Measurements from ENCODE around the gene CDC42BPA.

The CDC42BPA gene

DNA sequence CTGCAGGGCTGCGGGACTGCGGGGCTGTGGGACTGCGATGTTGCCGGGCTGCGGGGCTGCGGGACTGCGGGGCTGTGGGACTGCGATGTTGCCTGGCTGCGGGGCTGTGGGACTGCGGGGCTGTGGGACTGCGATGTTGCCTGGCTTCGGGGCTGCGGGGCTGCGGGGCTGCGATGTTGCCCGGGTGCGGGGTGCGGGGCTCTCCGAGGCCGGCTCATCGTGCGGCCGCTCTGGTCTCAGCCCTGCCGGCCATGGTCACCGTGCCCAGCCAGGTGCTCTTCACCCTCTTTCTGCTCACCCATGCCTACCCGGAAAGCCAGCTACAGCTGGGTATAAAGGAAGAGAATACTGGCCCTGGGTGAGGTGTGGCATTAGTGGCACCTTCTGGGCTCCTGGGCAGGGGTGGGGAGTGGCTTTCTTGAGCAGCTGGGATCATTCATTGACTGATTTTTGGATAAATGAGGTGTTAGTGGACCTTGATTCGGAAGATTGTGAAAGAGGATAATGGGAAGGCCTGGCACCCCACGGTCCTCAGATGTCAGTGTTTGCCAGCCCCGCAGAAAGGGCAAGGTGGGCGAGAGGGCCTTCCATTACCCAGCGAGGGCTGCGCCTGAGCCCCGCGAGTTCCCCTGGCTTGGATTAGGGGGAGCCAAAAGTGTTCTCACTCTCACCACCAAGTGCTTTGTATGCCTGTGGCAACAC is 341.9 kb downstream of the CDC42BPA start:
- no peak for DNase-seq

DNA sequence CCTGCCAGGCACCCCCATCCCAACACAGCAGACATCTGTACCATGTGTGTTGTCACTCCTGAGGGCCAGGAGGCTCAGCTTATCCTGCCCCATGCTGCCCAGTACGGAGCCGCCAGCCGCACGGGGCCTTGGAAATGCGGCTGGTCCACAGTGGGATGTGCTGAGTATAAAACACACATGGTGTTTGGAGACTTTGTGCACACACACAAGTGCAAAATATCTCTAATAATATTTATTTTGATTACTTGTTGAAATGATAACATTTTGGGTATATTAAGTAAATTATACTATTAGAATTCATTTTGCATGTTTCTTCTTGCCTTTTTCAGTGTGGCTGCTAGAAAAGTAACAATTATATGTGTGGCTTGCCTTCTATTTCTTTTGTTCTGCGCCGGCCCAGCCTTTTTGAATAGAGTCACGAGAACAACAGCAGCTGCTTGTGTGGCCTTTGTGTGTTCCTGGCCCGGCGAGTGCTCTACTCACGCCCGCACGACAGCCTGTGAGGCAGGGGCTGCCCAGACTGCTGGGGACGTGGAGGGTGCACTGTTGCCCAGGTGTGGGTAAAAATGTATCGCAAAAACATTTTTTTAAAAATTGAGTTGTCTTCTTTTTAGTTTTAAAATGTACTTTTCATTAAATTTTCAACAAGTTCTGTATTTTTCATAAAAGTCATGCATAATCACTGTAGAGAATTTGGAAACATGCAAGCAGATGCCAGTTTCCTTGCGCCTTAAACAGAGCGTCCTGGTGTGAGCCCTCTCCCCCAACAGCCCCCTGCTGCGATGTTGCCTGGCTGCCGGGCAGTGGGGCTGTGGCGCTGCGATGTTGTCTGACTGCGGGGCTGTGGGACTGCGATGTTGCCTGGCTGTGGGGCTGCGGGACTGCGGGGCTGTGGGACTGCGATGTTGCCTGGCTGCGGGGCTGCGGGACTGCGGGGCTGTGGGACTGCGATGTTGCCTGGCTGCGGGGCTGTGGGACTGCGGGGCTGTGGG is 342.7 kb downstream of the CDC42BPA start:
- DNase-seq: no peak

DNA sequence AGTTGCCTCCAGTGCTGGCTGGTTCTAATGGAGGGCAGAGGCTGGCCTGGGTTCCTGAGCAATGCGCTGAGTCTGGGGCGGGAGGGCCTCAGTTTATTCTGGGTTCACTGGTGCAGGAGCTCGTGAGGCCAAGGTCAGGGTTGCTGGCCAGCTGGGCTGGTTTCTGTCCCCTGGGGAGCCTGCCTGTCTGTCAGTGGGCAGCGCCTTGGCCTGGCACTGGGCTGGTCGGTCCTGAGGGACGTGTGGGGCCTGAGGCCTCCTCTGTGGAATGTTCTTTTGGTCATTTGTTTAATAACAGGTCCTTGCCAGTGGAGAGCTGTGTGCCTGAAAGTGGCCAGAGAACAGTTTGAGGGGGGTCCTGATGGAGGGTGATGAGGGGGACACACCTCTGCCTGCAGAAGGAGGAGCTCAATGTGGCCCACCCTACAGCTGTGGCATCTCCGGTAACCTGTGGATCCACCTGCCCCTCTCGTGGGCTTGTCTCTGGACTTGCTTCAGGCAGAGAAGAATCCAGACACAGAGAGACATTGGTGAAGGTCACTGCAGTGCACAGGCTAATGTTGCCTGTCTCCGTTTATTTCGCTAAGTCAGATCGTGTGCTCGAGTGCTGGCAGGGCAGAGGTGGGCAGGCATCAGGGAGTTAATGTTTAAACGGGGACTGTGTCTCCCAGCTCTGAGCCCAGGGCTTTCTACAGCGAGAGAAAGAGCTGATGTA is 343.6 kb downstream of the CDC42BPA start:
- DNase-seq: no peak

DNA sequence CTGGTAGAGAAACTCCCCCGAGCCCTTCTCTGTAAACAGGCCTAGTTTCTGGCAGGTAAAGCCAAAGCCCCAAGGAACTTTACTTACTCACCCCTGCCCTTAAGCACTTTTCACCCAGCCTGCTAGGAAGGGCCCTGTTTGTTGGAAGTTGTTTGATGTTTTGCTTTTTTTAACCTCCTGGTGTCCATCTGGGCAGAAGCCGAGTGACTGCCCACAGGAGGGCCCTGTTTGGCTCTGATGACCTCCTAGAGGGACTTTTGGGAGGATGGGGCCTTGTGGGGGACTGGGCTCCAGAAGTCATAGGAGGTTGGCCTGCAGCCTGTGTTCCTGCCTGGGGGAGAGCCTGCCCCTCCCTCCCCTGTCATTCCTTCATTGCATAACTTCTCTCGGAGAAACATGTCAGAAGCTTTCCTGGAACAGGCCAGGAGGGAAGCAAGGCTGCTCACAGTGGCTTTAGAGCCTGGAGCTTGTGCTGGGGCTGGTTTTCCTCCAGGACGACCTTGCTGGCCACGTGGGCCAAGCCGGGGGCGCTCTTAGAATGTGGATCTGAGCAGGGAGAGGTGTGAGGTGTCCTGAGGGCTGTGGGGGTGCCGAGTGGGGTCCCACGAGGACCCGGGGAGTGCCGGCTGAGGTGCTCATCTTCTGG is 344.3 kb downstream of the CDC42BPA start:
- DNase-seq: no peak

DNA sequence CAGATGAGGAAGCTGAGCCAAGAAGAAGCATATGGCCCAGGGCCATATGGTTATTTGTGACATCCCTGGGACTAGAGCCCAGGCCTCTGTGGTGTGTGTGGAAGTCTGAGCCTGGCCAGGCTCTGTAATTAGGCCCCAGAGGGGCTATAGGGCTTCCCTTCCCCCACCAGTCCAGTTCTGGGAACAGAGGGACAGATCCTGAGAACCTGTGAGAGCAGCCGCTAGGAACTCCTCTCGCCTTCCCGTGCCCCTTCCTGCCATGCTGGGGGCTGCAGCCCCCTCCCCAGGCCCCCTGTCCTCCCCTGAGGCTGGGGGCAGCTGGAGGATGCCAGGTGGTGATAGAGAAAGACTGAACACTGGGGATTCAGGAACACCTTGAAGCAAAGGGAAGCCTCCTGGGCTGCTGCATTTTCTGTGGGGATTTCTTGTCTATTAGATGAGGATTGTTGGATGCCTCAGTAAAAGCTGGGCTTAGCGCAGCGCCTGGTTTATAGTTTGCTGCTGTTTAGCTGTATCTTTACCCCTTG is 344.9 kb downstream of the CDC42BPA start:
- DNase-seq: no peak

DNA sequence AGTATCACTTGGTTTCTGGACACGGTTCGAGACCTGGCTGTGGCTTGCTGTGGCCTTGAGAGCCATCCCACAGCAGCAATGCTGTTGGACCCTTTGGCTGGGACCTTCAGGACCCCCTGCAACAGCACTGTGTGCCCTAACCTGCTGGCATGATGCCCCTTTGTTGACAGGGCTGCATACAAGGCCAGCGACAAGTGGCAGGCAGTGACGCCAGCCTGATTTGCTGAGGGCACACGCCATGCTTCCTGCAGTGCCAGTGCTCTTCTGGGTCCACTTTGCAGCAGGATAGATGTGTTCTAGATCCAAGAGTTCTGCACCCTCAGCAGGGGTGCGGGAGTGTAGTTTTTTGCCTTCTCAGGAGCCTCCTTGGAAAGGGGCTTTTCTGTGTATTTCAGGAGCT is 345.4 kb downstream of the CDC42BPA start:
- DNase-seq: no peak

DNA sequence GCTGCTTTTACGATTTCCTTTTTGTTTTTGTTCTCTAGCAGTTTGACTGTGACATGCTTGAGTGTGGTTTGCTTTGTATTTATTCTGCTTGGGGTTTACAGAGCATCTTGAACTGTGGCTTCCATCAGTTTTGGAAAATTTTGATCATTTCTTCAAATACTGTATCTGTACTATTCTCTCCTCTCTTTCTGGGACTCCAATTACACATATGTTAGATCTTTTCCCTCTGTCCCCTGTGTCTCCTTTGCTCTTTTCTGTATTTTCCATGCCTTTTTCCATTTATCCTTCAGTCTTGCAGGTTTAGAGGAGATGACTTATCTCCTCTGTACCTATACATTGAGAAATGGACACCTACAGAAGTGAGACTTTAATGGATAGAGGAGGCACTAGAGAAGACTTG is 346.5 kb downstream of the CDC42BPA start:
- no peak for DNase-seq

DNA sequence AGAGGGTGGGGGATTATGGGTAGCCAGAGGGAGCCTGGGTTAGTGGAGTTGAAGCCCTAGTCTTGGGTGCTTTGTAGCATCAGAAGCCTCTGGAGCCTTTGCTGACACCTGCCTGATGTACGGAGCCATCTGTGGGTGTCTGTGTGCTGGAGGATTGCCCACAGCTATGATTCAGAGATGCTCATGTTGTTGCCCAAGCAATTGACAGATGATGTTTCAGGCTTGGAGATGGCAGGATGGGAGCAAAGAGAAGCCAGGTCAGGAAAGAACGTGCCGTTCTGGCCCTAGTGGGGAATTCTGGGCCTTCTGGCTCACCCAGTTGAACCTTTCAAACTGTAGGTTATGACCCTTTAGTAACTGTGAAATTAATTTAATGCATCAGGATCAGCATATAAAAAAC is 350.6 kb downstream of the CDC42BPA start:
- DNase-seq: no peak

DNA sequence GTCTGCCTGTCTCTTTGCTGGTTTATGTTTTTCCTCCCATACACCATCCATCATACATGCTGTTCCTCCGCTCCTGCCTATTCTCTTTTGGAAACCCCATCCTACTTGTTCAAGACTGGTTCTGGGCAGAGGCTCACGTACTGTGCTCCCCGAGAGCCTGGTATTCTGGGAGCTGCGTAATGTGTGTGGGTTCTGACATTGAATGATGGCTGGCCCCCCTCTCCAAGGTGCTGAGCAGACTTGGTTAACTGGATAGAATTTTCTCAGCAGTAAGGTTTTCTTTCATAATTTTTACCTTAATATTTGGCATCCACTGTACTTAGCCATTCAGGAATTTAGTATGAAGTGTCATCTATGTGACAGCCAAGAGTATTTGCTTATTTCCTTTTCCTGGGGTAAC is 351.6 kb downstream of the CDC42BPA start:
- DNase-seq: no peak

DNA sequence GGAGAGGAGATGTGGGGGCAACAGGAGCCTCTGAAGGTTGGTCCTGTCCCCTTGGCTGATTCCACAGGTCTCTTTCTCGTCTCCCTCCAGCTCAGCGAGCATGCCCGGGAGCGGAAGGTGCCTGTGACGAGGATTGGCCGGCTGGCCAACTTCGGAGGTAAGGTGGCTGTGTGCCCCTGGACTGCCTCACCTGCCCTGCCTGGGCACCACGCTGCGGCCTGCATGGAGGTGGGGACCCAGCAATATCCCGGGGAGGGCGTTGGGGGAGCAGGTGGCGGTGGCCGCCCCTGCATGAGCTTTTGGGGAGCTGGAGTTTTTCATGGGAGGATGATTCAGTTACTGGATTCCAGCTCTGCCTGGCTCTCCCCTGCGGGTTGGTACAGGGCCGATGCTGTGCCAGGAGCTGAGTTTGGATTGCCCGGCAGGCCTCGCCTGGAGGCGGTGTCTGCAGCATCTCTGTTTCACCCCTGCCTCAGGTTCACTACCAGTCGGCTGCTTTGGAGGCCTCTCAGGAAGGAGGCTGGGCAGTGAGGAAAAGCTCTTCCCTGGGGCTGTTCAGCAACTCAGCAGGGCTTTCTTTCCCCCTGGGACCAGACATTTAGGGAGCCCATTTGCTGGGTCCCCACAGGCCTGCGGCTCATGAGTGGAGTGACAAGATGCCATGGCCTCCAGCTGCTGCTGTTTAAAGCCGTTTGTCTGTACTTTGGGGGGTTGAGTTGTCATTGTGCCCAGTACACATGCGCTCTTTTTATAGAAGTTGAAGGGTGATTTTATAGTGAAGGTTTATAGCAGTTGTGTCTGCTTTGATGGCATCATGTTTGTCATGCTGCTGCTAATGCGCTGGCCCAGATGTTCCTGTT is 352.5 kb downstream of the CDC42BPA start:
- no peak for DNase-seq

DNA sequence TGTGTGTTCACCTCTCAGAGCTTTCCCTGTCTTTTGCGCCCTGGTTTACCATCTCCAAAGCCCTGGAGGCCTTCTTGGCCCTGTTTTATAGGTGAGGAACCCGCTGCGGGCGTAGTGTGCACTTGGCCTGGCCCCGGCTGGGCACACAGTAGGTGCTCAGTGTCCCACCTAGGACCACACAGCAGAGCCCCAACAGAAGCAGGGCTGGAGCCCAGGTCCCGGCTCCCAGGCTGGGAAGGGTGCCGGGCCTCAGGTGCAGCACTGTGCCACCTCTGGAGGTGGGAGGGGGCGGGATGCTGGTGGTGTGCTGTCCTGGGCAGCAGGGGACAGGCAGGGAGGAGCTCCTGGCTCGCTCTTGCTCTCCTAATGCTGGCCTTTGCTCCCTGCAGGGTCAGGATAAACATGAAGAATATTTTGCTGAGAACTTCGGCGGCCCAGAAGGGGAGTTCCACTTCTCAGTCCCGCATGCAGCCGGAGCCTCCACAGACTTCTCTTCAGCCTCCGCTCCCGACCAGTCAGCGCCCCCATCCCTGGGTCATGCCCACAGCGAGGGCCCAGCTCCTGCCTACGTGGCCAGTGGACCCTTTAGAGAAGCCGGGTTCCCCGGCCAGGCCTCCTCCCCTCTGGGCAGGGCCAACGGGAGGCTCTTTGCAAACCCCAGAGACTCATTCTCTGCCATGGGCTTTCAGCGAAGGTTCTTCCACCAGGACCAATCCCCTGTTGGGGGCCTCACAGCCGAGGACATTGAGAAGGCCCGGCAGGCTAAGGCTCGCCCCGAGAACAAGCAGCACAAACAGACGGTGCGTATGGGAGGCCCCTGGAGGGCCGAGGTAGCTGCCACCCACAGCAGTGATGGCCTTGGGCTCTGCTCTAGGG is 353.4 kb downstream of the CDC42BPA start:
- DNase-seq: no peak

DNA sequence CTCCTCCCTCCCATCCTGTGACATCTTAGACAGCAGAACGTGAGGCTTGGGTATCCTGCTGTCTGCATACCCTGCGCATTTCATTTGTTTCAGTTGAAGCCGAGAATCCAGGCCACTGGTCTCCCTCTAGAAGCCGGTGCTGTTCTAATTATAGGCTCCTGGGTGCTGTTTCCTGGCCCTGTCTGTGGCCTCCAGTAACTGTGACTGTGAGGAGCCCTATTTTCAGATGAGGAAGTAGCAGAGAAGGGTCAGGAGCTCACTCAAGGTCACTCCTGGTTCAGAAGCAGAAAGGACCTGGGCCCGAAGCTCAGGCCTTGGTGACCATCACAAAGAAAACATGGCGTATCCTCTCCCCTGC is 354.2 kb downstream of the CDC42BPA start:
- no peak for DNase-seq

DNA sequence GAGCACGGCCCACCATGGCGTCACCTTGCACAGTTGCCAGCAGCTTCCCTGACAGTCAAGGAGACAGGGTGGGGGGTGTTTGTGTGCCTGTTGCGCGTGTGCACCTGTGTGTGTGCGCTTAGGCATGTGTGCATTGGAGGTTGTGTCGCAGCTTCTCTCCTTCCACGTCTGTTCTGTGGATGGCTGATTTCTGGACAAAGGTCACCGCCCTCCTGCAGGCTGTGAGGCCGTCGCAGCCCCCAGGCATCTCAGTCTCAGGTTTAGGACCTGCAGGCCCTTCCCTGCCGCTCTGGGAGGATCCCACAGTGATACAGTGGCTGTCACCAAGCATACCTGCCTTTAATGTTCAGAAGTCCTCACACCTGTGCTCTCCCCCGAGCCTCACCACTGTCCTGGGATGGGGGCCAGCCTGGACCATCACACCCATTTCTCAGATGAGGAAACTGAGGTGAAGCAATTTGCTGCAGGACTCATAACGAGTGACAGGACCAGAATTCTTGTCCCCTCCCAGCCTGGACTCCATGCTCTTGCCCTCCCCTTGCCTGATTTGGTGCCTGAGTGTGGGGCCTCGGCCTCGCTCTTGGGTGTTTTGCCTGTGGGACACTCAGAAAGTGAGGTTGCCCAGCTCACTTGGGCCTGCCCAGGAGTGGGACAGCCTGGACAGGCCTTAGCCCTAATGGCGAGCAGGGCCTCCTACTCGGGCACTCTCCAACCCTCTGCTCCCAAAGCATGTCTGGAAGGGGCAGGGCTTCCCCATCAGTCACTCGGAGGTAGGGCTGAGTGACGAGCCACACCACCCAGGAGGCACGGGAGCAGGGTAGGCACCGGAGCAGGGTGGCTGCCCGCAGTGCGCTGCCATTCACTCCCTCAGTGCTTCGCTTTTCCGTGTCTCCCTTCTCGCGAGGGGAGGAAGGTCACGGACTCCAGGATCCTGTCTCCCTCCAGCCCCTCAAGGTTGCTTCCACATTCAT is 355.6 kb downstream of the CDC42BPA start:
- no peak for DNase-seq

DNA sequence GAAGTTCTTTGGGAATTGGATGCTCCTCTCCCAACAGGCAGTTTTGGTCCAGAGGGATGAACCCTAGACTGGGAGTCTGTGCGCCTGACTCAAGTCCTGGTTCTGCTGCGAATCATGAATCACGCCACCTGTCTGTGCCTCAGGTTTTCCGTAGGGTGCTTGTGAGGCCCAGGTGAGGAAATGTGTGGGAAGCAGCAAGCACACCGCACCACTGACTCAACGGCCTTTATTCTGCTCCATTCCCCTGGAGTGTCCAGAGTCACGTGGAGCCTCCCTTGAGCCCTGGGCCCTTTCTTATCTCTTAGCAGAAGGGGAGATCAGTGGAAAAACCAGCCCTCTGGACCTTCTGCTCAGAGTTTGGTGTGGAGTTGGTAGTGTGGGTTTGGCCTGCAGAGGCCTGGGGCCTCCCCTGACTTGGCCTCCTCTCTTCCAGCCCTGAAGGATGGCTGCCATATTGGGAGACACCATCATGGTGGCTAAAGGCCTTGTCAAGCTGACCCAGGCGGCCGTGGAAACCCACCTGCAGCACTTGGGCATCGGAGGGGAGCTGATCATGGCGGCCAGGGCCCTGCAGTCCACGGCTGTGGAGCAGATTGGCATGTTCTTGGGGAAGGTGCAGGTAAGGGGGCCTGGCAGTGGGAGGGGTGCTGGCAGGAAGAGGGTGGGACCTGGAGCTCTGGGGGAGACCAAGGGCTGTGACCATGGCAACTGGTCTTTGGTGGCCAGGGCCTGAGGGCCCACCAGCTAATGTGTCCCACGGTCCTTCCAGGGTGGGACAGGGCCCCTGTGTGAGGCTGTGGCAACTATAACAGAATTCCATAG is 357.1 kb downstream of the CDC42BPA start:
- no peak for DNase-seq

DNA sequence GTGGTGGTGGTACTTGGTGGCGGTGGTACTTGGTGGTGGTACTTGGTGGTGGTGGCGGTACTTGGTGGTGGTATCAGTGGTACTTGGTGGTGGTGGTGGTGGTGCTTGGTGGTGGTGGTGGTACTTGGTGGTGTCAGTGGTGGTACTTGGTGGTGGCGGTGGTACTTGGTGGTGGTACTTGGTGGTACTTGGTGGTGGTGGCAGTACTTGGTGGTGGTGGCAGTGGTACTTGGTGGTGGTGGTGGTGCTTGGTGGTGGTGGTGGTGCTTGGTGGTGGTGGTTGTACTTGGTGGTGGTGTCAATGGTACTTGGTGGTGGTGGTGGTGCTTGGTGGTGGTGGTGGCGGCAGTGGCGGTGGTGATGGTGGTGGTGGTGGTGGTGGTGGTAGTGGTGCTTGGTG is 358.0 kb downstream of the CDC42BPA start:
- DNase-seq: no peak

DNA sequence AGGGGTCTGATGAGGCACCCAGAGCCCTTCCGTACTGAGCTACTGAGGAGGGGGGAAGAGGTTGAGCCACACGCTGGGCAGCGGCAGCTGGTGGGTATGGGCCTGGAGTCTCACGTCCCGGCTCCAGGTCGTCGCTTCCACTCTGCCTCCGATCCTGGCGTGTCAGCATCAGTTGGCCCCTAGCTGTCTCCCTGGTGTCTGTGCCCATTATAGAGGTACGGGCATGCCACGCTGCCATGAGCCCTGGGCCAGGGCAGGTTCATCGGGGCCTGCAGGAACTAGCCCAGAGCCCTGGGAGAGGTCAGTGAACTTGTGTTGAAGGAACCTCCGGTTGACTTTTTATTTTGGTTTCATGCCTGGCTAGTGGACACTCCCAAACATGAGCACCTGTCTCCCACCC is 360.0 kb downstream of the CDC42BPA start:
- DNase-seq: no peak

DNA sequence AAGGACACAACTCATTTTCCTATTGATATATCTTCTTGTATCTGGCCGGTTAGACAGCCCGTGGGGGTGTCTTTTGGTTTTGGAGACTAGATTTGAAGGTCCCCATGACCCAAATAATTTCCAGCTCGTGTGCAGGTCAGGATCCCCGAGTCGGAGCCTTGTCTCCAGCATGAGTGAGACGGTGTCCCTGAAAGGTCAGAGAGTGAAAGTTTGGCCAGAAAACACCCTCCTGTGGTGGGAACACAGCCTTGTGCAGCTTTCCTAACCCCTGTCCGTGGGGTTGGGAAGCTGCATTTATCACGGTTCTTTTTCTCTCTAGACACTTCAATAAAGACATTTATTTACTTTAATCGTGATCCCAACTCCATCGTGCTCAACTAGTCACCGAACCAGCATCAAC is 360.6 kb downstream of the CDC42BPA start:
- DNase-seq: no peak

DNA sequence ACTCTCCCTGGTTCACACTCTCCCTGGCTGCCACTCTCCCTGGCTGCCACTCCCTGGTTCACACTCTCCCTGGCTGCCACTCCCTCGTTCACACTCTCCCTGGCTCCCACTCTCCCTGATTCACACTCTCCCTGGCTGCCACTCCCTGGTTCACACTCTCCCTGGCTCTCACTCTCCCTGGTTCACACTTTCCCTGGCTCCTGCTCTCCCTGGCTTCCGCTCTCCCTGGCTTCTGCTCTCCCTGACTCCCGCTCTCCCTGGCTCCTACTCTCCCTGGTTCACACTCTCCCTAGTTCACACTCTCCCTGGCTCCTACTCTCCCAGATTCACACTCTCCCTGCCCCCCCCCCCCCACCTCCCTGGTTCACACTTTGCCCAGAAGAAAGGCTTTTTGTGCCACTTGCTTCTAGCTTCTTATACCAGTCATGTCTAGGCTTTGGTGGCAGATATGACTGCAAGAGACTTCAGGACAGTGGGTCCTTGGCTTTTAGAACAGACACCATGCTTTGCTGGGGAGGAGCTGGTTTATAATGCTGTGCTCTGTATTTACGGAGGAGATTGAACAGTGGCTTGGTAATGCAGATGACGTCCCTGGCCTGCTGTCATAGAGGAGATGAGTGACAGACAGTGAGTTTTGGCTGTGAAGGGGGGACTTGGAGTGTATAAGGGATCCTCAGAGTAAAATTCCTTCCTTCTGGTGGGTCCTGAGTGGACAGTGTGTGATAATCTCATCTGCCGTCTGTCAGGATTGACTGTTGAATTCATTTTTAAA is 361.2 kb downstream of the CDC42BPA start:
- DNase-seq: no peak
